ENCODE results near the gene ACADSB. TPM values are rescaled to one million over a fixed set of nuclear protein-coding genes. Genes with fewer than 3 reads are reported as not detected.

Gene ACADSB
- total and polyA plus RNA-seq, 2 experiments from 2014 or later: 40.6 to 50.6 TPM

DNA sequence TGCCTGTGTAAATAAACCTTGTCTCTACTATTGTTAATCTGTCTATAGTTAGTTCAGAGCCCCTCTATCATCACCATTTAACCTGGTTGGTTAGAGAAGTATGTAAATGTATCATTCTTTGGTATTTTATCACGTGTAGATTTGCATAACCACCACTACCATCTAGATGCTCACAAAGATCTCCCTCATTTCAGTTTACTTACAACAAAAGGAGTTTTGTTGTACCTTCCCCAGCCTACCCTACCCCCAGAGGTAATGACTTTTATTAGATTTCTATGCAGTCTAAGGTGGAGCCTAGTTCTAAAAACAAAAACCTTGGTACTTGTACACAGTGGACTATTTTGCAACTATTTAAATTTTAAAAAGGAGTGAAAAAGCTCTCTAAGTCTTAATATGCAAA, 17.5 kb downstream of the ACADSB start:
- Histone ChIP-seq H3K4me2 (no peak overlapping the region), H3K4me3 (no peak overlapping the region), H3K79me2 (peaks cover 8% of the 10 kb centered on the region), H3K36me3 (replicated peaks; ENCODE audit: insufficient read depth, low read depth) (no peaks in the 10 kb centered on the region), H2AFZ (no peak overlapping the region), H3K9me3 (ENCODE audit: low read depth) (no peaks in the 10 kb centered on the region), H4K20me1 (ENCODE audit: insufficient read depth, poor library complexity, severe bottlenecking) (no peaks in the 10 kb centered on the region), H3K27ac (no peak overlapping the region), H3K27me3 (no peaks in the 10 kb centered on the region), H3K4me1 (ENCODE audit: insufficient read depth) (no peaks in the 10 kb centered on the region), H3K9me2 (replicated peaks; ENCODE audit: insufficient read depth) (no peaks in the 10 kb centered on the region)
- no peak for DNase-seq (ENCODE audit: low spot score)
- TF ChIP-seq EZH2 (IDR thresholded peaks at IDR 0.05; ENCODE audit: borderline replicate concordance): no peak
- 44% methylated on average over 1 of the region's 1 CpG for WGBS (ENCODE audit: low lambda C conversion rate, missing lambda C conversion rate)

DNA sequence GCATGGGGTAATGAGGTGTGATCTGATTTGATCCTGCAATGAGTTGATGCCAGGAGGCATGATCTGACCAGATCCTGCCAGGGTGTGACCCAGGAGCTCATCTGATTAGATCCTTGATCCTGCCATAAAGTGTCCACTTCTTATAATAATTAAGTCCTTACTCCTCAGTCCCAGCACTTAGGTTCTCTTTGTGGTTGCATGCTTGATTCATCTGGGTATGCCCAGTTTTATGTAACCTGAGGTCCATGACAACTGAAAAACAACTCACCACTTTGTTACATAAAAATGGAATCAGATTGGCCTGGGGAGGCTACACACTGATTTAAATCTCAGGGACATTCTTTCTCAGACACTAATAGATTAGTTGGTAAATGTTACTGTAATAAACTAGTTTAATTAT, 19.1 kb downstream of the ACADSB start:
- peaks cover 5% of the 10 kb centered on the region for H3K79me2 ChIP-seq
- H3K9me3 ChIP-seq (ENCODE audit: low read depth): no peaks in the 10 kb centered on the region
- no peak overlapping the region for H3K4me2 ChIP-seq
- H3K4me3 ChIP-seq: no peak overlapping the region
- H4K20me1 ChIP-seq (ENCODE audit: insufficient read depth, poor library complexity, severe bottlenecking): no peaks in the 10 kb centered on the region
- no peak overlapping the region for H3K27ac ChIP-seq
- DNase-seq (ENCODE audit: low spot score): no peak
- H3K27me3 ChIP-seq: no peaks in the 10 kb centered on the region
- H3K9me2 ChIP-seq (replicated peaks; ENCODE audit: insufficient read depth): no peaks in the 10 kb centered on the region
- H3K36me3 ChIP-seq (replicated peaks; ENCODE audit: insufficient read depth, low read depth): no peaks in the 10 kb centered on the region
- H2AFZ ChIP-seq: no peak overlapping the region
- no peaks in the 10 kb centered on the region for H3K4me1 ChIP-seq (ENCODE audit: insufficient read depth)
- TF ChIP-seq EZH2 (IDR thresholded peaks at IDR 0.05; ENCODE audit: borderline replicate concordance) (no peak), EZH2phosphoT487 (IDR thresholded peaks at IDR 0.05; ENCODE audit: low read depth, severe bottlenecking, unreplicated experiment) (no peak)
- TF ChIP-seq, protein P1, sequence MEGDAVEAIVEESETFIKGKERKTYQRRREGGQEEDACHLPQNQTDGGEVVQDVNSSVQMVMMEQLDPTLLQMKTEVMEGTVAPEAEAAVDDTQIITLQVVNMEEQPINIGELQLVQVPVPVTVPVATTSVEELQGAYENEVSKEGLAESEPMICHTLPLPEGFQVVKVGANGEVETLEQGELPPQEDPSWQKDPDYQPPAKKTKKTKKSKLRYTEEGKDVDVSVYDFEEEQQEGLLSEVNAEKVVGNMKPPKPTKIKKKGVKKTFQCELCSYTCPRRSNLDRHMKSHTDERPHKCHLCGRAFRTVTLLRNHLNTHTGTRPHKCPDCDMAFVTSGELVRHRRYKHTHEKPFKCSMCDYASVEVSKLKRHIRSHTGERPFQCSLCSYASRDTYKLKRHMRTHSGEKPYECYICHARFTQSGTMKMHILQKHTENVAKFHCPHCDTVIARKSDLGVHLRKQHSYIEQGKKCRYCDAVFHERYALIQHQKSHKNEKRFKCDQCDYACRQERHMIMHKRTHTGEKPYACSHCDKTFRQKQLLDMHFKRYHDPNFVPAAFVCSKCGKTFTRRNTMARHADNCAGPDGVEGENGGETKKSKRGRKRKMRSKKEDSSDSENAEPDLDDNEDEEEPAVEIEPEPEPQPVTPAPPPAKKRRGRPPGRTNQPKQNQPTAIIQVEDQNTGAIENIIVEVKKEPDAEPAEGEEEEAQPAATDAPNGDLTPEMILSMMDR (IDR thresholded peaks at IDR 0.05; ENCODE audit: poor library complexity): no peak

DNA sequence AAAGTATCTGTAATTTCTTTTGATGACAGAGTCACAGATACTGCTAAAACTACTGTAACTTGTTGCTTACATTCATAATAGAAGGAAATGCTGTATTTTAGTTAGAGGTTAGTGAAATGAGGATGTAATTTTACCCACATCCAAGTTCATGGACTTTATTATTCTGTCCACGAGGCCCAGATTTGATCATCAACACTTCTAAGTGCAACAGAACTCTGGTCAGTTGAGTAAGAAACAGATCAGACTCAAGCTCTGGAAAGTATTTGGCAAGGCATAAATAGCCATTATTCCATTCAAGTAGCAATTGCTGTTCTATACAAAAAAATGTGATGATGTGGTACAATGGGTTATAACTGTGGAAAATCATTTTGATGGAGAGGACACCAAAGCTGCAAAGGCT, 22.3 kb downstream of the ACADSB start:
- Histone ChIP-seq H3K4me1 (ENCODE audit: insufficient read depth) (no peaks in the 10 kb centered on the region), H3K9me3 (ENCODE audit: low read depth) (no peaks in the 10 kb centered on the region), H4K20me1 (ENCODE audit: insufficient read depth, poor library complexity, severe bottlenecking) (no peaks in the 10 kb centered on the region), H2AFZ (no peak overlapping the region), H3K36me3 (replicated peaks; ENCODE audit: insufficient read depth, low read depth) (no peaks in the 10 kb centered on the region), H3K9me2 (replicated peaks; ENCODE audit: insufficient read depth) (no peaks in the 10 kb centered on the region), H3K4me2 (no peak overlapping the region), H3K27me3 (no peaks in the 10 kb centered on the region), H3K79me2 (no peaks in the 10 kb centered on the region), H3K4me3 (no peak overlapping the region), H3K27ac (no peak overlapping the region)
- no peak for DNase-seq (ENCODE audit: low spot score)
- 90% methylated on average over 1 of the region's 1 CpG for WGBS (ENCODE audit: low lambda C conversion rate, missing lambda C conversion rate)
- no peak for TF ChIP-seq EZH2phosphoT487 (IDR thresholded peaks at IDR 0.05; ENCODE audit: low read depth, severe bottlenecking, unreplicated experiment)
- TF ChIP-seq, protein P1 (IDR thresholded peaks at IDR 0.05; ENCODE audit: poor library complexity): no peak
- no peak for TF ChIP-seq EZH2 (IDR thresholded peaks at IDR 0.05; ENCODE audit: borderline replicate concordance)

DNA sequence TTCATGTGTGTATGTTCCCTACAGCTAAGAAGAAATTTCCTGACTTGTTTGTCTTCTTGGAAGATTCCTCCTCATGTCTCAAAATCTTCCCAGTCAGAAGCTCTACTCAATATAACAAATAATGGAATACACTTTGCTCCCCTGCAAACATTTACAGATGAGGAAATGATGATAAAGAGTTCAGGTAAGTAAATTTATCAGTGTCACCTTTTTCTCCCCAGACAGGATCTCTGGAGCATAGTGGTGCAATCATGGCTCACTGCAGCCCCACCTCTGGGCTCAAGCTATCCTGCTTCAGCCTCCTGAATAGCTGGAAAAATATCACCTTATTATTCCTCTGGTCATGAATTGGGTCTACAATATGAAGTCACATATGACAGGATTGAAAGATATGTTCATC, 25.5 kb downstream of the ACADSB start:
- H3K4me3 ChIP-seq: no peak overlapping the region
- no peaks in the 10 kb centered on the region for H3K4me1 ChIP-seq (ENCODE audit: insufficient read depth)
- TF ChIP-seq, protein P1 (IDR thresholded peaks at IDR 0.05; ENCODE audit: poor library complexity): no peak
- no peak for TF ChIP-seq EZH2 (IDR thresholded peaks at IDR 0.05; ENCODE audit: borderline replicate concordance)
- no peak for TF ChIP-seq EZH2phosphoT487 (IDR thresholded peaks at IDR 0.05; ENCODE audit: low read depth, severe bottlenecking, unreplicated experiment)
- no peaks in the 10 kb centered on the region for H3K9me3 ChIP-seq (ENCODE audit: low read depth)
- peak; percentile 11 for DNase-seq (ENCODE audit: low spot score)
- H4K20me1 ChIP-seq (ENCODE audit: insufficient read depth, poor library complexity, severe bottlenecking): no peaks in the 10 kb centered on the region
- no peak overlapping the region for H3K27ac ChIP-seq
- H3K27me3 ChIP-seq: no peaks in the 10 kb centered on the region
- no peak overlapping the region for H3K4me2 ChIP-seq
- no peak overlapping the region for H2AFZ ChIP-seq
- H3K79me2 ChIP-seq: no peaks in the 10 kb centered on the region
- no peaks in the 10 kb centered on the region for H3K36me3 ChIP-seq (replicated peaks; ENCODE audit: insufficient read depth, low read depth)
- no peaks in the 10 kb centered on the region for H3K9me2 ChIP-seq (replicated peaks; ENCODE audit: insufficient read depth)

Measured in hepatocyte (in vitro differentiated cells).